Measurements from ENCODE around the gene PXK. TPM values are rescaled to one million over a fixed set of nuclear protein-coding genes. Genes with fewer than 3 reads are reported as not detected.

PXK gene
- polyA plus RNA-seq, 1 donor (not counting 4 experiments of a cell fraction or from before 2014, with no cell fraction given), result 12.2 TPM

GRCh38 chr3:58355179-58355578 is 22.5 kb downstream of the PXK start:
- Histone ChIP-seq H3K4me1 (ENCODE audit: control insufficient read depth, extremely low read depth, insufficient read depth, low read length) (peaks cover 8% of the 10 kb centered on the region), H3K79me2 (ENCODE audit: control insufficient read depth, insufficient read depth, low read length) (no peaks in the 10 kb centered on the region), H3K4me3 (ENCODE audit: control insufficient read depth in 2 of 3, extremely low read depth in 1 of 3, insufficient read depth in 2 of 3, low read depth in 1 of 3, low read length in 3 of 3) (no peak overlapping the region), H3K27ac (ENCODE audit: control insufficient read depth, insufficient read depth, low read length) (no peak overlapping the region), H3K36me3 (ENCODE audit: control insufficient read depth in 2 of 2, extremely low read depth in 1 of 2, insufficient read depth in 2 of 2, low read length in 2 of 2) (no peaks in the 10 kb centered on the region), H2AFZ (ENCODE audit: control insufficient read depth, low read length) (no peak overlapping the region), H3K4me2 (ENCODE audit: control insufficient read depth, extremely low read depth, insufficient read depth, low read depth, low read length) (no peak overlapping the region), H4K20me1 (ENCODE audit: control insufficient read depth, extremely low read depth, insufficient read depth, low read length) (peaks cover 3% of the 10 kb centered on the region), H3K9ac (ENCODE audit: control insufficient read depth, extremely low read depth, insufficient read depth, low read length) (no peak overlapping the region), H3K9me3 (ENCODE audit: control insufficient read depth, low read depth, low read length) (no peaks in the 10 kb centered on the region), H3K9me1 (ENCODE audit: control insufficient read depth, extremely low read depth, insufficient read depth, low read length) (peaks cover 2% of the 10 kb centered on the region), H3K27me3 (ENCODE audit: control insufficient read depth, extremely low read depth, insufficient read depth, low read length) (no peaks in the 10 kb centered on the region)
- TF ChIP-seq CTCF (optimal IDR thresholded peaks at IDR 0.05 in 1 of 3, IDR thresholded peaks at IDR 0.05 in 1 of 3, conservative IDR thresholded peaks at IDR 0.05 in 1 of 3; ENCODE audit: extremely low read depth in 1 of 3, insufficient read depth in 2 of 3, low read length in 3 of 3) (no peak), EZH2 (IDR thresholded peaks at IDR 0.05; ENCODE audit: low read length) (no peak)
- FAIRE-seq, result no peak
- DNase-seq (ENCODE audit: low read depth, low spot score), result no peak
- dilution Hi-C loops (cut with MboI; ENCODE audit: extremely low pct_ligation_motif_present, low sequenced_read_pairs), result no loop called here

GRCh38 chr3:58356054-58356453 is 23.4 kb downstream of the PXK start:
- Histone ChIP-seq H2AFZ (ENCODE audit: control insufficient read depth, low read length) (no peak overlapping the region), H3K27me3 (ENCODE audit: control insufficient read depth, extremely low read depth, insufficient read depth, low read length) (no peaks in the 10 kb centered on the region), H3K9me3 (ENCODE audit: control insufficient read depth, low read depth, low read length) (no peaks in the 10 kb centered on the region), H4K20me1 (ENCODE audit: control insufficient read depth, extremely low read depth, insufficient read depth, low read length) (peaks cover 3% of the 10 kb centered on the region), H3K9me1 (ENCODE audit: control insufficient read depth, extremely low read depth, insufficient read depth, low read length) (peaks cover 2% of the 10 kb centered on the region), H3K4me2 (ENCODE audit: control insufficient read depth, extremely low read depth, insufficient read depth, low read depth, low read length) (no peak overlapping the region), H3K79me2 (ENCODE audit: control insufficient read depth, insufficient read depth, low read length) (no peaks in the 10 kb centered on the region), H3K4me3 (ENCODE audit: control insufficient read depth in 2 of 3, extremely low read depth in 1 of 3, insufficient read depth in 2 of 3, low read depth in 1 of 3, low read length in 3 of 3) (no peak overlapping the region), H3K27ac (ENCODE audit: control insufficient read depth, insufficient read depth, low read length) (no peak overlapping the region), H3K4me1 (ENCODE audit: control insufficient read depth, extremely low read depth, insufficient read depth, low read length) (peaks cover 8% of the 10 kb centered on the region), H3K36me3 (ENCODE audit: control insufficient read depth in 2 of 2, extremely low read depth in 1 of 2, insufficient read depth in 2 of 2, low read length in 2 of 2) (no peaks in the 10 kb centered on the region), H3K9ac (ENCODE audit: control insufficient read depth, extremely low read depth, insufficient read depth, low read length) (no peak overlapping the region)
- no peak for FAIRE-seq
- TF ChIP-seq CTCF (optimal IDR thresholded peaks at IDR 0.05 in 1 of 3, IDR thresholded peaks at IDR 0.05 in 1 of 3, conservative IDR thresholded peaks at IDR 0.05 in 1 of 3; ENCODE audit: extremely low read depth in 1 of 3, insufficient read depth in 2 of 3, low read length in 3 of 3), result no peak
- no peak for TF ChIP-seq EZH2 (IDR thresholded peaks at IDR 0.05; ENCODE audit: low read length)
- dilution Hi-C loops (cut with MboI; ENCODE audit: extremely low pct_ligation_motif_present, low sequenced_read_pairs), result no loop called here
- no peak for DNase-seq (ENCODE audit: low read depth, low spot score)

Measured in keratinocyte (primary cell).